ENCODE data around the gene ZACN.

Gene ZACN

GRCh38 chr17:76082326-76083251 is 3.6 kb downstream of the ZACN start:
- no peak for DNase-seq (ENCODE audit: low spot score)

GRCh38 chr17:76083536-76084182 is 4.7 kb downstream of the ZACN start:
- DNase-seq (ENCODE audit: low spot score) = no peak

GRCh38 chr17:76085066-76085730 is 6.2 kb downstream of the ZACN start:
- DNase-seq (ENCODE audit: low spot score) = no peak

- DNase-seq (ENCODE audit: low spot score) = no peak
These were observed 6.9 kb downstream of the ZACN start for GRCh38 chr17:76085731-76086366.

- DNase-seq (ENCODE audit: low spot score) = no peak
These were observed 7.4 kb downstream of the ZACN start for GRCh38 chr17:76086384-76086783.

GRCh38 chr17:76087531-76087930 is 8.5 kb downstream of the ZACN start:
- no peak for DNase-seq (ENCODE audit: low spot score)

GRCh38 chr17:76088041-76088867 is 9.3 kb downstream of the ZACN start:
- DNase-seq (ENCODE audit: low spot score) = no peak

GRCh38 chr17:76088868-76089576 is 10.0 kb downstream of the ZACN start:
- no peak for DNase-seq (ENCODE audit: low spot score)

- no peak for DNase-seq (ENCODE audit: low spot score)
These were observed 10.9 kb downstream of the ZACN start for GRCh38 chr17:76089680-76090516.

GRCh38 chr17:76090517-76091129 is 11.6 kb downstream of the ZACN start:
- DNase-seq (ENCODE audit: low spot score) = no peak

GRCh38 chr17:76091526-76092286 is 12.7 kb downstream of the ZACN start:
- no peak for DNase-seq (ENCODE audit: low spot score)

GRCh38 chr17:76092526-76093413 is 13.8 kb downstream of the ZACN start:
- DNase-seq (ENCODE audit: low spot score) = no peak

- DNase-seq (ENCODE audit: low spot score) = no peak
These were observed 15.1 kb downstream of the ZACN start for GRCh38 chr17:76094046-76094445.

GRCh38 chr17:76095943-76096342 is 17.0 kb downstream of the ZACN start:
- DNase-seq (ENCODE audit: low spot score) = no peak

GRCh38 chr17:76097716-76098295 is 18.8 kb downstream of the ZACN start:
- DNase-seq (ENCODE audit: low spot score) = no peak

- no peak for DNase-seq (ENCODE audit: low spot score)
These were observed 23.9 kb downstream of the ZACN start for GRCh38 chr17:76102944-76103273.

All from HuH-7.5 (cell line).